A673 (cell line): ENCODE data around the gene FBLN2.

Experiments
- CTCF ChIP-seq: fragments of 300-800, 200-600 bp; sonication (generic); conservative IDR thresholded peaks from 2 replicates; pipeline ENCODE4 v1.5.1; 2017; ENCODE audit warnings: low read depth, mild to moderate bottlenecking, antibody characterized with exemption, low read length, moderate library complexity, mixed read lengths
- EZH2 ChIP-seq: fragments of 200-600 bp; sonication (generic); IDR thresholded peaks from 2 replicates; pipeline ENCODE4 v1.6.1; 2017; ENCODE audit warnings: borderline replicate concordance, low read depth, mild to moderate bottlenecking, mixed read lengths, antibody characterized with exemption, low read length; ENCODE audit not compliant: poor library complexity, severe bottlenecking

GRCh38 chr3:13666227-13666619 is 117.3 kb downstream of the FBLN2 start:
- TF ChIP-seq CTCF (no peak), EZH2 (no peak)
